GM21717 (cell line): Measurements from ENCODE around the gene STARD3.

Source experiments
- ATAC-seq: cut with Tn5 transposase; IDR thresholded peaks from one replicate; pipeline ENCODE4 v1.9.1; 2021; ENCODE audit warnings: mild to moderate bottlenecking, moderate library complexity; ENCODE audit not compliant: unreplicated experiment

STARD3 gene

GRCh38 chr17:39603304-39604016, 33.5 kb upstream of the STARD3 start:
- ATAC-seq: no peak

DNA sequence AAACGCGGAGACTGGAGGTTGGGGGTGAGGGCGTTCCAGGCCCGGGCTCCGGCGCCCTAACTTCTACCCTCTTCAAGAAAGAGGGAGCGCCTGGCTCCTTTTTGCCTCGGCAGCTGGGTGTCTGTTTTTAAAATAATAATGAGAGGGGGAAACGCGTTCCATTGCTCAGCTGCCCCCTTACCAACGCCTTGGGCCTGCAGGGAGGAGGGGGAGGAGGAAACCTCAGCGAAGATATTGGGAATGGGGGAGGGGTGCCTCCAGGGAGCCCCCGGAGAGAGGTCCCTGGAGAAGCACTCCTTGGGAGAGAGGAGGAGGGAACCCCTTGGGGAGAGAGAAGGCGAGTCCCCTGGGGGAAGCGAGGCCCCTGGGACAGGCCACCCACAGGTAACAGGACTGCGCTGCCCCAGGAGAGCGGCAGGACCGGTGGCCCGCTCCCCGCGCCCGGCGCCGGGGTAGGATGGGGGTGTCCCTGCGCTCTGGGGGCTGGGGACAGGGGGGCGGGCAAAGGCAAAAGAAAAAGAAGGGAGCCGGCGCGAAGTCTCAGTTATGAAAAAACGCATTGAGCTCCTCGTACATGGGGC, 31.9 kb upstream of the STARD3 start:
- ATAC-seq: no peak

DNA sequence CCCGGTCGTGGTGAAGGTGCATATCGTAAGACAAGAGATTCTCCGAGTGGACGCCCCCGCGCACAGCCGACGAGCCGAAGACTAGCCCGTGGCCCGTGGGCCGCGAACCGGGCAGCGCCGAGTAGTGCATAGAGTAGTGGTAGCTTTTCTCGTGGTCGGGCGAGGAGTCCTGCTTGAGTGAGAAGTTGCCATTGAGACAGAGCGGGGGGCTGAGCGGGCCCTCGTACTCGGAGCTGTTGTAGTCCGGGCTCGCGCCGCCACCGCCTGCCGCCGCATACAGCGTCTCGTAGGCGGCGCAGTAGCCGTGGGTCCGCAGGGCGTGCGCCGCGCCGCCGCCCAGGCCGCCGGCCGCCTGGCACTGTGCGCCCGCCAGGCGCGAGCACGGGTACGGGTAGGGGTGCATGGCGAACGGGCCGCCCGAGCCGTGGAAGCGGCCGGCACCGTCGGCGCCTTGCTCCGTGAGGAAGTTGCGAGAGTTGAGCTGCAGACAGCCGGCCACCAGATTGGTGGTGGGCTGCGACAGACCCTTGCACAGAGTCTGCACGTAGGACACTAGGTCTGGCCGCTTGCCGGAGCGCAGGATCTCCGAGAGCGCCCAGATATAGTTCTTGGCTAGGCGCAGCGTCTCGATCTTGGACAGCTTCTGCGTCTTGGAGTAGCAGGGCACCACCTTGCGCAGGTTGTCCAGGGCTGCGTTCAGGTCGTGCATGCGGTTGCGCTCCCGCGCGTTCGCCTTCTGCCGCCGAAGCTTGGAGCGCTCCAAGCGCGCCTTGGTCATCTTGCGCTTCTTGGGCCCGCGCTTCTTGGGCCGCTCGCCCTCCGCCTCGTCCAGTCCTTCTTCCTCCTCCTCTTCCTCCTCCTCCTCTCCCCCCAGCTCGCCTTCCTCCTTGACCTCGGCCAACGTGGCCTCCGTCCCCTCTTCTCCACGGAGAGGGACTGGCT, 31.2 kb upstream of the STARD3 start:
- ATAC-seq: no peak

- ATAC-seq: no peak
These were observed 30.4 kb upstream of the STARD3 start for GRCh38 chr17:39606434-39607056.

DNA sequence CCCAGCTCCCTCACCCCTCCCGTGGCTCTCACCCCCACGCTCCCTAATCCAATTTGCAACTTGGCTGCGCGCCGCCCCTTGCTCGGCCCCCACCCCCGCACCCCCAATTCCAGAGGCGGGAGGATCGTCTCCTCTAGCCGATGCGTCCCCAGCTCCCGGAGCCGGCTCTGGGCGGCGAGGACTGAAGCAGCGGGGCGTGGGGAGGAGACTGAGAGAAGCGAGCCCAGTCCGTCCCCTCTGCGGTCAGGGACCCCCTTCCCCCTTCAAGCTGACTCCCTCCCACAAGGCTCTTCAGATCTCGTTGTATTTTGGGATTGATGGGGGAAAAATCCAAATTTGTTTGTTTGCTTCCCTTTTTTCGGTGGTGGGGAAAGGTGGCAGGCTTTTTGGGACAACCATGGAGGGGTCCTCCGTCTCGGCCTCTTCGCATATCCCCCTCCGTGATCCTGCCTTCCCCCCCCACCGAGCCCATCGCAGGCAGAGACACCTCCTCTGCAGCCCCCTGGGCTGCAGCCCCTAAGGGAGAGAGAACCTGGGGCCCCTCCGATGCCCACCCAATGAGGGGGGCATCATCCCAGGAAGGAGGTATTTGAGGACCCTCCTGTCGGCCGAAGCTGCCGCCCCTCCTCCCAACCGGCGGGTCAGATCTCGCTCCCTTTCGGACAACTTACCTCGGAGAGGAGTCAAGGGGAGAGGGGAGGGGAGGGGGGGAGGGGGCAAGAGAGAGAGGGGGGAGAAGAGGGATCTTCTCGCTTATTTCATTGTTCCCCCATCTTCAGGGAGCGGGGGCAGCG, 29.7 kb upstream of the STARD3 start:
- ATAC-seq: no peak

GRCh38 chr17:39607851-39608130, 29.2 kb upstream of the STARD3 start, which contains the start of gene NEUROD2:
TSS of gene NEUROD2 (minus strand) at chr17:39607920. CDS start at chr17:39606599, 1,321 bp downstream.
- no peak for ATAC-seq

GRCh38 chr17:39608142-39608981, 28.6 kb upstream of the STARD3 start:
- no peak for ATAC-seq

DNA sequence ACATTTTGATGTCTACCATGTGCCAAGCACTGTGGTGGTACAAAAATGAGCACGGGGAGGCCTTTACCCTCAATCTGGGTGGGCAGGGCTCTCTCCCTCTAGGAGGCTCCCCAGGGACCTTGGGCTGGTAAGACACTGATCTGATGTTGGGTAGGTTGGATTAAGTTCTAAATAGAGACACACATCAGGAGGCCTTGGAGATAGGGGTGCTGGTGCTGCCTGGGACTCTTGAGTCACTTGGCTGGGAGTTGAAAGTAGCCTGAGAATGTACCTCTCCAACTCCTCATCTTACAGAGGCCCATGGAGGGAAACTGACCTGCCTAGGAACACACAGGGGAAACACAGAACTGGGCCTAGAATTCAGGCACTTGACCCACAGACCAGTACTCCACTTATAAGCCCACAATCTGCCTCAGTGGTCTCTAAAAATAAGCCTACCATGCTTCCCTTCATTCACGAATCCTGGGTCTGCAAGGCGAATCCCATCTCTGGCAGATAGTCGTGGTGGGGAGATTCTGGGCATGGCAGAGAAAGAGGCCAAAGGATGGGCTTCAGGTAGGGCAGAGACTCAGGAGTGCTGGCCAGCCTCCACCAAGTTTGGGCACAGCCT, 27.4 kb upstream of the STARD3 start:
- no peak for ATAC-seq

DNA sequence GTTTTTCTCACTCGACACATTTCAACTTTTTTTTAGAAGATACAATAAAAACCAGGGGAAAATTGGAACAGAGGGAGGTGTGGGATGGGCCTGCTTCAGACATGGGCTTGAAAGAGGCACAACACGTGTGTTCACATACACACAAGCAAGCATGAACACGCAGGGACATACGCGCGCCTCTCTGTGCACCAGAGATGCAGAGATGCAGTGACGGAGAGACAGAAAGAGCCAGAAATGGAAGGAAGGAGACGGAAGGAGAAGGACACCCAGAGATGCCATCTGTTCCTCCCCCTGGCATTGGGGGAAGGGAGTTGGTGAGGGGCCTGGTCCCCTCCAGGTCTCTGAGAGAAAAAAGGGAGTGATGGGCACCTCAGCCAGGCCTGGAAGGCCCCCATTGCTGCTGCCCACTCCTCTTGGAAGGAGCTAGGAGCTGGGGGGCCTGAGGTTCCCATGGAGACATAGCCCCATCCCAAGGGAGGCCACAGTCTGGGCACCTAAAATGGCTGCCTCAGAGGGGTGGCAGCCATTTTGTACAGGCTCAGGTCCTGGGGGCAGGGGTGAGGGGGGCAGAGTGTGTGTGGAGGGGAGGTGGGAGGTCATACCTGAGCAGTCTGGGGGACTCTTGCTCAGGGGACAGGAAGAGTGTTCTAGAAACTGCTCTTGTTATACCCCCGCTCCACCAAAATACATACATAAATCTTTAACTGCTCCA, 25.4 kb upstream of the STARD3 start:
- ATAC-seq: no peak

GRCh38 chr17:39612291-39612894, 24.6 kb upstream of the STARD3 start:
- no peak for ATAC-seq

- no peak for ATAC-seq
These were observed 23.9 kb upstream of the STARD3 start for GRCh38 chr17:39612935-39613464.

- no peak for ATAC-seq
These were observed 22.3 kb upstream of the STARD3 start for GRCh38 chr17:39614545-39615157.

GRCh38 chr17:39615434-39615833, 21.5 kb upstream of the STARD3 start:
- ATAC-seq: no peak

GRCh38 chr17:39617100-39617445, 19.9 kb upstream of the STARD3 start:
- no peak for ATAC-seq

DNA sequence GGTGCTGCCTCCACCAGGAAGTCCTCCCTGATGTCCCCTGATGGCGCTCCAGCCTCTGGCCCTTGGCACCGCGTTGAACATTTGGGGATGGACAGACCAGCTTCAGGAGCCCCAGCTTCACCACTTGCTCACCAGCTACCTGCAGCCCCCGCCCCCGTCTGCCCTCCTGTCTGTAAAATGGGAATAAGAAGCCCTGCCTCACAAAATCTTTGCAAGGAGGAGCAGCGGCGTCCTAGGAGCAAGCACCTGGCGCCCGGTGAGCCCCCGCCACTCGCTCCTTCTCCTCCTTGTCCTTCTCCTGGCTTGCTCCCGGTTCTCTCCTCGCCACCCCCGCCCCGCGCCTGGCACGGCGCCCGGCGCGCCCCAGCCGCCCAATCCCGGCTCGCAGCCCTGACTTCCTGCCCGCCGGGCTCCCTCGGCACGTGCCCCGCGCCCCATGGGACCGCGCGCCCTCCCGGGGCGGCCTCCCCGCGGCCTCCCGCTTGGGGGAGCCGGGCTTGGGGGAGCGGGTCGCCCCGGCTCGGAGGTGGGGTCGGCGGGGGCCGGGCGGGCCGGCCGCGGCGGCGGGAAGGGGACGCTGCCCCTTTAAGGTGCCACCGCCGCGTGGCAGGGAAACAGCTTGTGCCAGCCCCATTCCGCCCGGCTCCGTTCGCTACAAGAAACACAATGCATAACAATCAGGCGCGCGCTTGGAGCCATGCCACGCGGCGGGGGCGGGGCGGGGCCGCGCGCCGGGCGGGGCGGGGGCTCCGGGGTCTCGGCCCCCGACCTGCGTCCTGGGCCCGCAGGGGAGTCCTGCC, 19.3 kb upstream of the STARD3 start:
- ATAC-seq: no peak

DNA sequence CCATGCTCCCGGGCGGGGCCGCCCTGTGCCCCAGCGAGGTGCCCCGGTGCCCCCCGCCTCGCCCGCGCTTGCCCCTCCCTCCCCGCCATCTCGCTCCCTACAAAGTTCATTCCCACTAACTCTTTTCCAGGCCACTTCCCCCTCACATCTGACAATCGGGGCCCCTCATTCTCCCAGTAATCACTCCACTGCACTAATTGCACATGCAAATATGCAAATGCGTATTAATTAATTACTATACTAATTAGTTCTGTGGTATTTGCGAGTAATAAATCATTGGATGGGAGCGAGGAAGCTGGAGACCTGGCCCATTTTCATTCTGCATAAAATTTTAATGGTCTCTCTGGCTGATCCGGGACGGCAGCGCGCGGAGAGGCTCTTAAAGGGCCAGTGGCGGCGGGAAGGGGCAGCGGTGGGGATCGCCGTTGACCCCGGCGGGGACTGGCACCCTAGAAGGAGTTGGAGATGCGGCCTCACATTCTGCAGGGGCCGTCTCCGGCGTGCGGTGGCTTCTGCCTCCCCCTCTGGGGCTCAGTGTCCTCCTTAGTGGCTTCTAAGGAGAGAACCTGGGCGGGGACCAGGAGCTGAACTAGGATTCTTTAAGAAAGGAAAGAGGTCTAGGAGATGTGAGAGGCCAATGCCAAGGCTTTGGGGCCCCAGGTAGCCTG, 18.6 kb upstream of the STARD3 start:
- no peak for ATAC-seq
